Measurements from ENCODE around the gene HSPB9. TPM values are rescaled to one million over a fixed set of nuclear protein-coding genes. Genes with fewer than 3 reads are reported as not detected.

The HSPB9 gene
- total and polyA plus RNA-seq, 2 of the 8 experiments (the other 6 are each of a cell fraction or from before 2014, with no cell fraction given): 0.27 to 0.30 TPM

- TF ChIP-seq SAP30 (IDR thresholded peaks at IDR 0.05; ENCODE audit: insufficient read depth, insufficient replicate concordance, low read length) (no peak), RBBP5 (IDR thresholded peaks at IDR 0.05; ENCODE audit: borderline replicate concordance, low read depth, low read length) (no peak), JUND (IDR thresholded peaks at IDR 0.05; ENCODE audit: low read length) (no peak), CREB1 (IDR thresholded peaks at IDR 0.05) (peak; percentile 87), BACH1 (IDR thresholded peaks at IDR 0.05; ENCODE audit: low read length) (peak; percentile 59), BRCA1 (IDR thresholded peaks at IDR 0.05; ENCODE audit: low read depth, low read length) (no peak), NANOG (IDR thresholded peaks at IDR 0.05; ENCODE audit: insufficient read depth, low read depth, low read length, poor library complexity, severe bottlenecking) (no peak), SP1 (IDR thresholded peaks at IDR 0.05; ENCODE audit: low read depth, low read length) (peak; percentile 60; the same call in 1 of the 2 replicates), KDM1A (IDR thresholded peaks at IDR 0.05; ENCODE audit: borderline replicate concordance, low read length) (no peak), YY1 (IDR thresholded peaks at IDR 0.05; ENCODE audit: low read depth, low read length) (no peak), RNF2 (IDR thresholded peaks at IDR 0.05; ENCODE audit: borderline replicate concordance, low read depth, low read length, missing control alignments, poor library complexity, severe bottlenecking) (no peak), MAFK (IDR thresholded peaks at IDR 0.05; ENCODE audit: low read depth, low read length) (no peak; the same call in 1 of the 2 replicates), POLR2A (IDR thresholded peaks at IDR 0.05; ENCODE audit: control extremely low read depth in 1 of 2, low read depth in 2 of 2, low read length in 2 of 2) (peak in 1 of 2 experiments; percentile 47; a peak in 1 of 3 replicates), JUN (IDR thresholded peaks at IDR 0.05; ENCODE audit: low read depth, low read length) (no peak), SRF (IDR thresholded peaks at IDR 0.05; ENCODE audit: low read depth, low read length) (no peak), TCF12 (IDR thresholded peaks at IDR 0.05; ENCODE audit: low read depth, low read length) (no peak), SP2 (IDR thresholded peaks at IDR 0.05; ENCODE audit: low read length) (no peak)
- TF ChIP-seq, protein P1, sequence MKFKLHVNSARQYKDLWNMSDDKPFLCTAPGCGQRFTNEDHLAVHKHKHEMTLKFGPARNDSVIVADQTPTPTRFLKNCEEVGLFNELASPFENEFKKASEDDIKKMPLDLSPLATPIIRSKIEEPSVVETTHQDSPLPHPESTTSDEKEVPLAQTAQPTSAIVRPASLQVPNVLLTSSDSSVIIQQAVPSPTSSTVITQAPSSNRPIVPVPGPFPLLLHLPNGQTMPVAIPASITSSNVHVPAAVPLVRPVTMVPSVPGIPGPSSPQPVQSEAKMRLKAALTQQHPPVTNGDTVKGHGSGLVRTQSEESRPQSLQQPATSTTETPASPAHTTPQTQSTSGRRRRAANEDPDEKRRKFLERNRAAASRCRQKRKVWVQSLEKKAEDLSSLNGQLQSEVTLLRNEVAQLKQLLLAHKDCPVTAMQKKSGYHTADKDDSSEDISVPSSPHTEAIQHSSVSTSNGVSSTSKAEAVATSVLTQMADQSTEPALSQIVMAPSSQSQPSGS (IDR thresholded peaks at IDR 0.05; ENCODE audit: low read length): no peak
- TF ChIP-seq, protein P2, sequence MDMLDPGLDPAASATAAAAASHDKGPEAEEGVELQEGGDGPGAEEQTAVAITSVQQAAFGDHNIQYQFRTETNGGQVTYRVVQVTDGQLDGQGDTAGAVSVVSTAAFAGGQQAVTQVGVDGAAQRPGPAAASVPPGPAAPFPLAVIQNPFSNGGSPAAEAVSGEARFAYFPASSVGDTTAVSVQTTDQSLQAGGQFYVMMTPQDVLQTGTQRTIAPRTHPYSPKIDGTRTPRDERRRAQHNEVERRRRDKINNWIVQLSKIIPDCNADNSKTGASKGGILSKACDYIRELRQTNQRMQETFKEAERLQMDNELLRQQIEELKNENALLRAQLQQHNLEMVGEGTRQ (IDR thresholded peaks at IDR 0.05; ENCODE audit: low read length): no peak
These were observed 14.7 kb upstream of the HSPB9 start (continued) for GRCh38 chr17:42107597-42108576.

All from H1 (cell line).